Sigmoid colon (tissue), 4 donors: Measurements from ENCODE around the gene UST.

Experiments used
- POLR2A ChIP-seq, 2 donors: fragments of 450-650 bp; IDR thresholded peaks; one replicate each; pipeline ENCODE4 v1.6.1; 2016; ENCODE audit warnings: antibody characterized with exemption in 2 of 2, mild to moderate bottlenecking in 2 of 2, moderate library complexity in 2 of 2
- POLR2AphosphoS5 ChIP-seq, 4 donors: sonication (generic); formaldehyde crosslinking; IDR thresholded peaks; one replicate each; pipeline ENCODE4 v1.6.1; 2017; ENCODE audit warnings: antibody characterized with exemption in 4 of 4
- TF ChIP-seq, protein P1 (sequence below), 4 experiments: fragments of 450-650 bp in 3 of 4; fragments of 200-600 bp in 1 of 4; IDR thresholded peaks; one replicate each; pipeline ENCODE4 v1.5.1; 2016 to 2019; ENCODE audit warnings: antibody characterized with exemption in 4 of 4, mild to moderate bottlenecking in 3 of 4, moderate library complexity in 2 of 4

DNA sequence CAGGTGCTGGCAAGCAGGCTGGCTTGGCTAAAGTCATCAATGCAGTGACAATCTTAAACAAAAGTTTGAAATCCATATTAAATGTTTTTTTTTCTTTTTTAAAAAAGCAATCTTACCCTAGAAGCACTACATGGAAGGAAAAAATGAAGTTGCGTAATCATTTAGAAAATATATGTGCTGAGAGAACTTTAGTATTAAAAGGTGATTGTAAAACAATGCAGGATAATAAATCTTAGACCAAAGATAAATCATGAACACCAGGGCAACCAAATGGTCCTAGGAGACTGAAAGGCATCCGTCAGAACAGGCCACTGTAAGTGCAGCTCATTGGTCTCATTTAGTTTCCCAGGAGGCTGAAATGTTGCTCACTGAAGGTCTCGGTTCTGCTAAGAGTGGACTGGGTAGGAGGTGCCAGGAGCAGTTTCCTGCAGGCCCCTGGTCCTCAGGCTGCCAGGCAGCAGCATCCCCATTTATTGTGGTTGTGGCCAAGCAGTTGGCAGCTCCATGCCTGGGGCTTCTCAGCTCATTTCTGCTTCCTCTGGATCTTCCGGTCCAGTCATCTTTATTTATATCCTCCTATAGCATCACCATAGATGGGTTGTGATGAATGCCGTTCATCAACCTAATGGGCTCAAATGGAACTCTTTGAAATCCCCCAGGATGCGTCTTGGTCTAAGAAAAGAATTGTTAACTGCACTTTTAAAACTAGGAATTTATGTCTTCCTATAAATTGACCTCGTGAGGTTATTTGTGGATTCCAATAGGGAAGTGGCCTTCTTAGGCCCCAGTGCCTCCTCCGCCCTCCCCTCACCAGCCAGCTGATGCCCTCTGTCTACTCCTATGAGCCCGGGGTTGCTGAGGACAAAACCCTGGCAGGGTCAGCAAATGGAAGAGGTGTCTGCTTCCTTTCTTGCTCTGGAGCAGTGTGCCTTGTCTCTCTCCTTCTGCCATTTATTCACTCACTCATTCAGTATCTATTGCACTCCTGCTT is 269.0 kb downstream of the UST start:
- TF ChIP-seq, protein P1, sequence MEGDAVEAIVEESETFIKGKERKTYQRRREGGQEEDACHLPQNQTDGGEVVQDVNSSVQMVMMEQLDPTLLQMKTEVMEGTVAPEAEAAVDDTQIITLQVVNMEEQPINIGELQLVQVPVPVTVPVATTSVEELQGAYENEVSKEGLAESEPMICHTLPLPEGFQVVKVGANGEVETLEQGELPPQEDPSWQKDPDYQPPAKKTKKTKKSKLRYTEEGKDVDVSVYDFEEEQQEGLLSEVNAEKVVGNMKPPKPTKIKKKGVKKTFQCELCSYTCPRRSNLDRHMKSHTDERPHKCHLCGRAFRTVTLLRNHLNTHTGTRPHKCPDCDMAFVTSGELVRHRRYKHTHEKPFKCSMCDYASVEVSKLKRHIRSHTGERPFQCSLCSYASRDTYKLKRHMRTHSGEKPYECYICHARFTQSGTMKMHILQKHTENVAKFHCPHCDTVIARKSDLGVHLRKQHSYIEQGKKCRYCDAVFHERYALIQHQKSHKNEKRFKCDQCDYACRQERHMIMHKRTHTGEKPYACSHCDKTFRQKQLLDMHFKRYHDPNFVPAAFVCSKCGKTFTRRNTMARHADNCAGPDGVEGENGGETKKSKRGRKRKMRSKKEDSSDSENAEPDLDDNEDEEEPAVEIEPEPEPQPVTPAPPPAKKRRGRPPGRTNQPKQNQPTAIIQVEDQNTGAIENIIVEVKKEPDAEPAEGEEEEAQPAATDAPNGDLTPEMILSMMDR (IDR thresholded peaks at IDR 0.05) = no peak
- no peak for TF ChIP-seq POLR2A (IDR thresholded peaks at IDR 0.05)
- TF ChIP-seq POLR2AphosphoS5 (IDR thresholded peaks at IDR 0.05) = no peak
